Endothelial cell of umbilical vein (primary cell): ENCODE data around the gene HHIP.

Source experiments
- CTCF ChIP-seq, 2 donors: IDR thresholded peaks; 1 replicate in 1 of 2; 2 replicates in 1 of 2; pipeline ENCODE4 v1.5.1; 2011; ENCODE audit warnings: low read length in 2 of 2, mild to moderate bottlenecking in 2 of 2, moderate library complexity in 2 of 2, control low read depth in 1 of 2, inconsistent platforms in 1 of 2, low read depth in 1 of 2; ENCODE audit not compliant: insufficient read depth in 1 of 2; ENCODE audit errors: extremely low read depth in 1 of 2
- EZH2 ChIP-seq: IDR thresholded peaks from 2 replicates; pipeline ENCODE4 v1.6.1; 2012; ENCODE audit warnings: borderline replicate concordance, low read depth, mild to moderate bottlenecking, moderate library complexity, low read length, inconsistent platforms; ENCODE audit not compliant: severe bottlenecking
- GATA2 ChIP-seq: IDR thresholded peaks from 2 replicates; pipeline ENCODE4 v1.7.0; 2011; ENCODE audit warnings: low read depth, mild to moderate bottlenecking, moderate library complexity, mixed read lengths, low read length; ENCODE audit not compliant: insufficient read length, insufficient read depth
- MYC ChIP-seq: IDR thresholded peaks from one replicate; pipeline ENCODE4 v1.6.1; 2011; ENCODE audit warnings: mild to moderate bottlenecking, low read depth, low read length
- POLR2A ChIP-seq: IDR thresholded peaks from 2 replicates; pipeline ENCODE4 v1.6.1; 2012; ENCODE audit warnings: low read depth, mild to moderate bottlenecking, control low read depth, low read length
- POLR2AphosphoS5 ChIP-seq: IDR thresholded peaks from 2 replicates; pipeline ENCODE4 v1.6.1; 2012; ENCODE audit warnings: low read depth, mild to moderate bottlenecking, control low read depth, low read length, moderate library complexity; ENCODE audit not compliant: insufficient read depth
- TF ChIP-seq, protein P1 (sequence below): IDR thresholded peaks from 2 replicates; pipeline ENCODE4 v1.6.1; 2011; ENCODE audit not compliant: insufficient read depth, insufficient read length

- TF ChIP-seq CTCF (IDR thresholded peaks at IDR 0.05; ENCODE audit: extremely low read depth in 1 of 2, insufficient read depth in 1 of 2, low read depth in 1 of 2, low read length in 2 of 2) (no peak), POLR2AphosphoS5 (peak; percentile 48), EZH2 (no peak), POLR2A (peak; percentile 27), GATA2 (no peak), MYC (no peak)
- TF ChIP-seq, protein P1, sequence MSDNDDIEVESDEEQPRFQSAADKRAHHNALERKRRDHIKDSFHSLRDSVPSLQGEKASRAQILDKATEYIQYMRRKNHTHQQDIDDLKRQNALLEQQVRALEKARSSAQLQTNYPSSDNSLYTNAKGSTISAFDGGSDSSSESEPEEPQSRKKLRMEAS = no peak
Observed at GRCh38 chr4:144674711-144675110, 28.8 kb downstream of the HHIP start.
